Measurements from ENCODE around the gene NAMPT.
"Not testable (repeated sequence)": the region's sequence is repeated elsewhere in the genome, so short reads cannot be mapped to it uniquely, and the experiment has no call there.

The NAMPT gene

DNA sequence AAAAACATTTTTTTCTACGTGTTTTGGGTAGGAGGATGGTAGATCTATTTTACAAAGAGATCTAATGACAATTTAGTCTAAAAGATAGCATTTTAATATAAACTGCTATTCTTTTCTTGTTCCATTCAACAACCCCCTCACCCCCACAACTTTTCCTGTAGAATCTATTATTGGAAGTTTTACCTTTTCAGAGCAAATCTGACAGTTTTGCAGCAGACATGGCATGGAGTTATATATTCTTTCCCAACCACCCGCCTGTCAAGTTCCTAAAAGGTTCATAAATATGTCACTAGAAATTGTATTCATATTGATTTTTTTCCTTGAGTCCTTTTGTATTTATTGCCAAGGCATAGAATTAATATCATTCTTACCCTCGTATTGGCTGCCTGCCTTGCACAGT is 21.5 kb upstream of the NAMPT start:
- DNase-seq = no peak
- in situ Hi-C loops (cut with MboI; ENCODE audit: low pct_unique_long_range_greater_than_20kb, low sequenced_read_pairs) = no loop called here

DNA sequence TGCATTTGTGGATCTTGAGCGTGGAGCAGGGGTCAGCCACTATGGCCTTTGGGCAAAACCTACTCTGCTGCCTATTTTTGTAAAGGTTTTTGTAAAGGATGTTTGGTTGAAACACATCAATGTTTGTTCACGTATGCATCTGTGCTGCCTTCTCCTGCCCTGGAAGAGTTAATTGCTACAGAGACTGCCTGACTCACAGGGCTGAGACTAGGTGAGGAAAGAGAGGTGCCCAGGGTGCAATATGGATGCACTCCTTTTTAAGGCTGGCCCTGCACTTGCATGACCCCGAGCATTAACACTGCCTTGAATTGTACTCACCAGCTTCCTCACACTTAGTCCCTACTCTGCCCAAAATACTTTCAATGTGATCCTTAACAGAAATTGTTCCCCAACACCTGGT is 20.9 kb upstream of the NAMPT start:
- in situ Hi-C loops (cut with MboI; ENCODE audit: low pct_unique_long_range_greater_than_20kb, low sequenced_read_pairs) = no loop called here
- DNase-seq = no peak

DNA sequence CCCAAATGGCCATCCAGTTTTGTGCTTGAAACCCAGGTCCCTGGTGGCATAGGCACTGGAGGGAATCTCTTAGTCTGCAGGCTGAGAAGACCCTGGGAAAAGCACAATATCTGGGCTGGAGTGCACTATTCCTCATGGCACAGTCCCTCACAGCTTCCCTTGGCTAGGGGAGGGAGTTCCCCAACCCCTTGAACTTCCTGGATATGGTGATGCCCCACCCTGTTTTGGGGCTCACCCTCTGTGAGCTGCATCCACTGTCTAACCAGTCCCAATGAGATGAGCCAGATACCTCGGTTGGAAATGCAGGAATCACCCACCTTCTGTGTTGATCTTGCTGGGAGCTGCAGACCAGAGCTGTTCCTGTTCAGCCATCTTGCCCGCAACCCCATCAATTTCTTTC is 19.8 kb upstream of the NAMPT start:
- in situ Hi-C loops (cut with MboI; ENCODE audit: low pct_unique_long_range_greater_than_20kb, low sequenced_read_pairs) = no loop called here
- no peak for DNase-seq

DNA sequence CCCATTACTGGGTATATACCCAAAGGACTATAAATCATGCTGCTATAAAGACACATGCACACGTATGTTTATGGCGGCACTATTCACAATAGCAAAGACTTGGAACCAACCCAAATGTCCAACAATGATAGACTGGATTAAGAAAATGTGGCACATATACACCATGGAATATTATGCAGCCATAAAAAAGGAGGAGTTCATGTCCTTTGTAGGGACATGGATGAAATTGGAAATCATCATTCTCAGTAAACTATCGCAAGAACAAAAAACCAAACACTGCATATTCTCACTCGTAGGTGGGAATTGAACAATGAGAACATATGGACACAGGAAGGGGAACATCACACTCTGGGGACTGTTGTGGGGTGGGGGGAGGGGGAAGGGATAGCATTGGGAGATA is 13.8 kb upstream of the NAMPT start:
- DNase-seq; in situ Hi-C loops (cut with MboI; ENCODE audit: low pct_unique_long_range_greater_than_20kb, low sequenced_read_pairs): not testable (repeated sequence)

DNA sequence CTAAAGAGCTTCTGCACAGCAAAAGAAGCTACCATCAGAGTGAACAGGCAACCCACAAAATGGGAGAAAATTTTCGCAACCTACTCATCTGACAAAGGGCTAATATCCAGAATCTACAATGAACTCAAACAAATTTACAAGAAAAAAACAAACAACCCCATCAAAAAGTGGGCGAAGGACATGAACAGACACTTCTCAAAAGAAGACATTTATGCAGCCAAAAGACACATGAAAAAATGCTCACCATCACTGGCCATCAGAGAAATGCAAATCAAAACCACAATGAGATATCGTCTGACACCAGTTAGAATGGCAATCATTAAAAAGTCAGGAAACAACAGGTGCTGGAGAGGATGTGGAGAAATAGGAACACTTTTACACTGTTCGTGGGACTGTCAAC is 13.4 kb upstream of the NAMPT start:
- in situ Hi-C loops (cut with MboI; ENCODE audit: low pct_unique_long_range_greater_than_20kb, low sequenced_read_pairs); DNase-seq: not testable (repeated sequence)

DNA sequence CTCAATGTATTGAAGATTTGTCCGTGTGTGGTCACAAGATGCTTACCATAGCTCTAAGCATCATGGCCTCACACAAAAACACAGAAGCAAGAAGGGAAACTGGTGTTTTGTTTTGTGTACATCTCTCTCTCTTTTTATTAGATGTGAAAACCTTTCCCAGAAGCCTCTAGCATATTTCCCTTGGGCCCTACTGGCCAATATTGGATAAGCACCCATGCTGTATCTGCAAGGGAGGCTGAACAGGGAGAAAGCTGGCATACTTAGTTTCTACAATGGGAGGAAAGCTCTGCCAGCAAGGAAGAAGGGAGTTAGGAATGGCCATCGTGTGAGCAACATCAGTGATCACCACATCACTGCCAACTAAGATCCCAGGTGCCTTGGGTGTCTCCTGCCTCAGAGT is 9.6 kb upstream of the NAMPT start:
- no peak for DNase-seq
- in situ Hi-C loops (cut with MboI; ENCODE audit: low pct_unique_long_range_greater_than_20kb, low sequenced_read_pairs) = no loop called here

DNA sequence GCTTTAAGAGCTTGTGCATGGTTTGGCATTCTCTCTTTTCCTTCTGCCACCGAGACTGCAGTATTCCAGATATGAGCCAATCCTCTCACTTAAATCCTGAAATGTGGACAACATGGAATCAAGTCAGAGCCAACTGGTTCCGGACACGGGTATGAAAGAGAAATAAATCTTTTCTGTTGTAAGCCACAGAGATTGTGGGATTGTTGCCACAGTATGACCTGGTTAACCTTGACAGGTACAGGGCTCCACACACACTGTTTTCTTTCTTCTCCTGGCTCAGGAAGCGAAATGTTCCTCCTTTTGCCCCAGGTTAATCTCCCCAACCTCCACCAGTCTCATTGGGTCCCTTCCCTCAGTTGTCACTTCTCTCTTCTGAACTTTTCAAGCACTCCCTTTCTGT is 6.5 kb upstream of the NAMPT start:
- no peak for DNase-seq
- in situ Hi-C loops (cut with MboI; ENCODE audit: low pct_unique_long_range_greater_than_20kb, low sequenced_read_pairs) = no loop called here

DNA sequence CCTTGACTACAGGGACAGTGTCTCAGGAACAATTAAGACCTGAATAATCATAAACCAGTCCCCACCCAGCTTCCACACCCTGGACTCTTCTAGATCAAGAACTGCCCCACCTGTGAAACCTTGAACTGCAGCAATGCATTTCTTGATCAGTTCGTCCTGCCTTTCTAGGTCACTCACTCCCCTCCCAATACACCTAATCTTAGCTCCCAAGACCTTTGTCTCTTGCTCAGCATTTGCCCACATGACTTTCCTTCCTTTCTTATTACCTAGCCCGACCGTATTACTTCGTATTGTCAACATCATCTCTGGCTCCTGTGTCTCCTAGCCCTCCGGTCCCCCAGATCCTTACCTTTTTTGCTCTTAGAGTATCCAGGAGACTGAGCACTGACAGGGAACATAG is 5.5 kb upstream of the NAMPT start:
- DNase-seq = no peak
- in situ Hi-C loops (cut with MboI; ENCODE audit: low pct_unique_long_range_greater_than_20kb, low sequenced_read_pairs) = no loop called here

DNA sequence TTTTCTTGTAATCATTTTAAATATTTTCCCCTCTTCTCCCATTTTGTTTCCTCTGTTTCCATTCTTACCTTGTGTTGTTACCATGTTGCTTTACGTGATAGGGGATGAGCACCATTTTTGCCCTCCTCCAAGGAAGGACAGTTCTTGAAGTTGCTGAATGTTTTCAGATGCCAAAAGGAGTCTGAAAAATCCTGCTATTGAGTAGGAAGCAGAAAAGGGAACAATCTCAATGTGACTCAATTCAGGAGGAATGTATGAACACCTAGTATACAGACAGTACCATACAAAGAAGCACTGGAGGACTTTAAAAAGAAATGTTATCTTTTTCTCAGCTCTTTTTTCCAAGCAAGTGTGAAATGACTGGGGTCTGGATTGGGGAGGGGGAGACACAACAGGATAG is 5.1 kb upstream of the NAMPT start:
- in situ Hi-C loops (cut with MboI; ENCODE audit: low pct_unique_long_range_greater_than_20kb, low sequenced_read_pairs) = no loop called here
- DNase-seq = no peak

DNA sequence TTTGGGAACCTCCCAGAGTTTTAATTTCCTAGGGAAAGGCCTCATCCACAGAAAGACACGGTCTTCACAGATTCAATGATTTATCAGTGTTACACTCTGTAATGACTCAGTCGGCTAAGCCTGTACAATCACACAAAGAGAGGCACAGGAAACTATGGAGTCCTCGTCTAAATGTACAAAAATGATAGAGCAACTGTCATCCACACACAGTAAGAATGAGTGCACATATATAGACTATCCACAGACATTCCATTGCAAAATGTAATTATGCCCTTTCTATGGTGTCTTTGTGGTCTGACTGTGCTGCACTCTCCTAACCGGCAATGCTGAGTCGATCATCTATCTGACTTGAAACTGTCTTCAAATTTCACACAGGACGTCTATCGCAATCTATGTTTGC is 3.5 kb upstream of the NAMPT start:
- no peak for DNase-seq
- in situ Hi-C loops (cut with MboI; ENCODE audit: low pct_unique_long_range_greater_than_20kb, low sequenced_read_pairs) = no loop called here

DNA sequence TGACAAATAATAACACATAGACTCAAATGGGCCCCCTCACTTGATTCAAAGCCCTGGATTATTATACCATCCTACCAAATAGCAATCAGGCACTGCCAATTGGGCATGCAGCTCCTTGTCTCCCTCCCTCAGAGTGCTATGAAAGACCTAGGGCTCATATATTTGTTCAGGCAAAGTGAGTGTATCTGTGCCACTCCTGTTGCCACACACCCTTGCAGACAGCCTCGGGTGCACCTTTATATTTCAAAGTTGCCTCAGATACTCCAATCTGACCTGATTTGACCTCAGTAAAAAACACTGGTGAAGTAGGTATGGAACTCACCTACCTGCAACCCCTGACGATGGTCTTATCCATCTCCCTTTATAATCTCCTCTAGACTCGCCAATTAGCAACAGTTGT is 3.0 kb upstream of the NAMPT start:
- in situ Hi-C loops (cut with MboI; ENCODE audit: low pct_unique_long_range_greater_than_20kb, low sequenced_read_pairs) = no loop called here
- no peak for DNase-seq

DNA sequence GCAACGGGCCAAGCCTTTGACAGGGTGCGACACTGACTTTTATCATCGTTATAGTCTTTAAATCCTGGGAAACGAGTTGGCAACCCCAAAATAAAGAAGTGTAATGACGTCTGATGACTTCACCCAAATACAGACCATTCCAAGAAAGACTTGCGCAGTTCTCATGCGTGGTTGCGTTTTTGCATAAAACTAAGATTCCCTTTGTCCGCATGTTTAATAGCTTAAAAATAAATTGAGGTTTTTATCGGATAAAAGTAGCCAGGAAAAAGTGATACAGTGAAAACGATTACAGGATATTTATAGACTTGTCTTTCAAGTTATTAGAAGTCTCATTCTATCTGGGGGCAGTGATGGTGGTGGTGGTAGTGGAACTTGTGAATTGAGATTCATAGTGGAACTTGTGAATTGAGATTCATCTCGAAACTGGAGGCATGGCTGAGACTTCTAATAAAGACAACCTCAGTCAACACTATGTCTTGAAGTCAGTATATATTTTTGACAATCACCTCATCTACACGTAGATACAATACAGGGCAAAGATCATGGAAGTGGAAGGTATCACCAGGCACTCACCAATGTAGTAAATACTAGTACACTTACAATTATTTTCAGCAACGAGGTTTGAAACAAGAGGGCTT is 1.2 kb upstream of the NAMPT start:
- DNase-seq = no peak
- in situ Hi-C loops (cut with MboI; ENCODE audit: low pct_unique_long_range_greater_than_20kb, low sequenced_read_pairs) = no loop called here

DNA sequence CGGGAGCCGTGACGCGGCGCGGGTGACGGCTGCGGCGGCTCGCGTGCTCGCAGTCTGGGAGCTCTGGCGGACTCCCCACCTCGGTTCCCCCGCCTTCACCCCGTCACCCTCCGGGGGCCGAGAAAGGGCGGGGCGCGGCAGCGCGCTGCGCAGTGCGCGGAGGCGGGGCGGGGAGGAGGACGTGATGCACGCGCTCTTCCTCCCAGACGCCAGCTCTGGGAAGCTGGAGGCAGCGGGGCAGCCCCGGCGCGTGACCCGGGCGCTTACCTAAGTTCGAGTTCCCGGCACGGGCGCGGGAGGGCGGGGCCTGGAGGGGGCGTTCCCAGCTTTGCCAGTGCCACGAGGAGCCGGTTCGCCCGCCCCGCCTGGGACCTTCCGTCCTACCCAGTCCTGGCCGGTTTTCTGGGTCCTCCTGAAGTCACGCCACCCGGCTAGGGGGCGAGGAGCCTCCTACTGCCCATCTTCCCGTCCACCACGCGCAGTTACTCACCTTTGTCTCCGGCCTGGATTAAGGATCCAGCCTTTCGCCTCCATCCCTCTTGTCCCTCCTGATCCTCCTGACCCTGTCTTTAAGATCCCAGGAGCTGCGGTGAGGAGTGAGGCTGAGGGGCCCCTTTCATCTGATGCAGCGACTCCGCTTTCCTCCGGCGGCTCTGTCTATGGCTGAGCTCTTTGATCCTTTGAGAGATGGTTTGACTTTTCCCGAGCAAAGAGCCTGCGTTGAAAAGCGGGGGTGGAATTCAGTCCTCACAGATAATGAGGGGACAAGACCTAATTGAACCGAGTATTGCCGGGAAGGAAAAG is 470 bp upstream of the NAMPT start:
- peak; percentile 98 for DNase-seq
- in situ Hi-C loops (cut with MboI; ENCODE audit: low pct_unique_long_range_greater_than_20kb, low sequenced_read_pairs) = no loop called here

DNA sequence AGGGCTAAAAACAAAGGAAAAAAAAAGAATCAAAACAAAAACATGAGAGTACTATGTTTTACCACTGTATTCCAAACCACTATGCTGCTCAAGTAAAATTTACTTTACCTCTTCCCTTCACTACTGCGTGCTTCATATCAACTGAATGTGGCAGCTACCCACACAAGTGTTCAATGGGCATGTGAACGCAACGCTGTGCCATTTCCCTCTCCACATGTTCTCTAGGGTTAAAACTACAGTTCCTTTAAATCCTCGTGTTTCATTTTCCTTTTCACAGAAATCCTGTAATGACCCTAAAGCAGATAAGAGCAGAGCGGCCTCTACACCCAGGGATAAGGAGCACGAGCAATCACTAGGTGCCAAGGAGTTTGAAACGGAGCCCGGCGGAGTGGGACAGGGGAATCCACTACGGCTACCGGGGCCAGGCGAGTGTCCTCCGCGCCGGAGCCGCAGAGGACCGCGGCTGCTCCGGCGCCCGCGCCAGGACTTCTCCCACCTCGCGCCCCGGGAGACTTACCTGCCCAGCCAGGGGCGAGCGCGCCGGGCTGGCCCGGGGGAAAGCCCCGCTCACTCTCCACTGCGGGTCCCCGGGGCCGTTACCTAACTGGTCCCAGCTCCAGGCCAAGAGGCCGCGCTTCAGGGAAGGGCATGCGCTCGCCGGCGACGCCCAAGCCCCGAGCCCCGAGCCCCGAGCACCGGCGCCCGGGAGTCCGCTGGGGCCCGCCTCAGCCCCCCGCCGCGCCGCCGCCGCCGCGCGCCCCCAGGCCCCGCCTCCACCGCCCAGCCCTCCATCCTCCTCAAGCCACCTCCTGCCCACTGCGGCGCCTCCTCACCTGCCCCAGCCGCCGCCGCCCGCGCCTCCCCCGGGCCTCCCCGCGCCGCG is 711 bp downstream of the NAMPT start:
- in situ Hi-C loops (cut with MboI; ENCODE audit: low pct_unique_long_range_greater_than_20kb, low sequenced_read_pairs) = no loop called here
- peak; percentile 61 for DNase-seq

DNA sequence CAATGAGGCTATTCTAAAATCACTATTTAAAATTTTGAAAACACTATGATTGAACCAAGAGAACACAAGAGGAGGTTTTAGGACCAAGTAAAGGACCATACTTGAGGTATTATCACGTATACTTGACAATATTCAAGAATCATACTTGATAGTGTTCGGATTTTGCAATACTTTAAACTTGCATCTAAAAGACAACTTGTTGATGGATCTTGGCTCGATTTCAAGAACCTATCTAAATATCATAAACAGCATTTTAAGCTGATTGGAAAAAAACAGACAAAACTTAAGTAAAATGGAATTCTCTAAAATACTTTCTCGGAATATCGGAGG is 1.3 kb downstream of the NAMPT start:
- DNase-seq = no peak
- in situ Hi-C loops (cut with MboI; ENCODE audit: low pct_unique_long_range_greater_than_20kb, low sequenced_read_pairs) = no loop called here

DNA sequence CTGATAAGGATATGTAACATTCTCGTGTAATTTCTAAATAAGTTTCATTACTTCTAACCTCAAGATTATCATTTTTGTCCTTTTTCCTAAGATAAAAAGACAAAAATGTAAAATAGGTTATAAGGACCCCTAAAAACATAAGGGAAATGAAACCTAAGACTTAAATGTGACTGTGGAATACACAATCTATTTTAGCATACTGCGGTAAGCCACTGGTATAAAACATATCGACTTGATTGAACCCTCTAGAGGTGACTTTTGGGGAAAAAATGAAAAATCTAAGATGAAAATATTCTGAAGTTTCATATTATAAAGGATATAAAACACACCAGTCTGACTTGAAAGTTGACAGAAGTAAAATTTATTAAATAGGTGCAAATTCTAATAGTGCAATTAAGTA is 1.9 kb downstream of the NAMPT start:
- DNase-seq = no peak
- in situ Hi-C loops (cut with MboI; ENCODE audit: low pct_unique_long_range_greater_than_20kb, low sequenced_read_pairs) = no loop called here

DNA sequence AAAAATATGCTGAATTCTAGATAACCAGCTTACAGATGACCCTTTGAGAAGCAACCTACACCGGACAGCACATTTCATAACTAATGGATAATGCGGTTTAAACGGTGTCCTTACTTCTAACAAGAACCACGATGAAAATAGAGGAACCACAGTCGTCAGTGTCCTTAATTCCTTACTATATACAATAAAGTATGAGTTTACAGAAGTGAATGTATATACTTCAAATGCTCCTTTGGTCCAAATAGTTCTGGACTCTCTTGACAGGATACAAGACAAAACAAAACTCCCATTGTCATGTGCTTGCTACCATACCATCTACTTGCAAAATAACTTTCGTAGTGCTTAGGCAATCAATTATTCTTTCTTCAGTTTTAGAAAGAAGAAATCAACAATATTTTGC is 2.4 kb downstream of the NAMPT start:
- in situ Hi-C loops (cut with MboI; ENCODE audit: low pct_unique_long_range_greater_than_20kb, low sequenced_read_pairs) = no loop called here
- no peak for DNase-seq

DNA sequence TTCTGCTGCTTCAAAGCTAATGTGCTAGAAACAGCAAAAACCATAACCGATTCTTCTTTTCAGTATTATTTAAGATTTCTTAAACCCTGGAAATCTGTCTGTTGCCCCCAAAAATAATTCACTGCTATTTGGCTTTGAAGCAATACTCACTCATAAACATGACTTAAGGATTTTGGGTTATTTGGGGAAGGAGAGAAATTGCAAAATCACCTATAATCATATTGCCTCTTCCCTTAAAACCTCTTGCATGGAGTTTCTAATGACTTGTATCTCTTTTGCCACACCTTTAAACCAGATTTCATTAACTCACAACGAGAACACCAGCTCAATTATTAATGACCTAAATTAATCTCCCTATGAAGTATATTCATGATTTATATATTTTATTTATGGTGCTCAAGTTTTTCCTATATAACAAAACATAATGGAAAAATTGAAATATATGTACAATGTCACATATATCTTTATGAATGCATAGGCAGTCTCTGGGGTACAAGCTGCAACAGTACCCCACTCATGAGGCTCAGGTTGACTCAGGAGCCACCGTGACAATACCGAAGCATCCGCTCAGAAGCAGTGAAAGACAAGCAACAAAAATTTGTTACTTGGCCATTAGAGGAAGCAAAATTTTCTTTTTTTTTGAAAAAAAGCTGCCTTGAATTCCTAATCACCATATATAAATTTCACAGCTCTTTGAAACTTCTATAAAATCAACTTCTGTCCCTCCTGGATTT is 3.0 kb downstream of the NAMPT start:
- in situ Hi-C loops (cut with MboI; ENCODE audit: low pct_unique_long_range_greater_than_20kb, low sequenced_read_pairs) = no loop called here
- no peak for DNase-seq

DNA sequence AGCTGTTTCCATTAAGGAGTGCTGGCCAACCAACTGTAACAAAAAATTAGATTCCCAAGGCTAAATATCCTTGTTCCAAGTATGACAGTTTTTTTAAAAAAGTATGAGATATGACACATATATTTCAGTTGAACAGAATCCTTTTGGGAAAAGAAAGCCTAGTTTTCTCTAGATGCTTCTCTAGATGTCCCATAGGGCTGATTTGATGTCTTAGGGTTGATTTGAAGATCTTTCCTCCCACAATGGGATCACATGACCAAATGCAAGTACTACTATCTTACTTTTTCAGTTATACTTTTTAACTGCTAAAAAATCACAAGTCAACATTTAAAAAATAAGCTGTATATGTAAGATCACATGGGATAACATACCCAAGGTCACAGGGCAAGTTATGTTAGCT is 3.7 kb downstream of the NAMPT start:
- in situ Hi-C loops (cut with MboI; ENCODE audit: low pct_unique_long_range_greater_than_20kb, low sequenced_read_pairs) = no loop called here
- no peak for DNase-seq

All from KBM-7 (cell line).